Activated CD8-positive, alpha-beta memory T cell treated with anti-CD3 and anti-CD28 coated beads for 4 hours (primary cell): ENCODE measurements around the gene MORN5.

Experiments used
- DNase-seq, 2 donors: peaks; one replicate each; pipeline ENCODE4 v3.0.0-alpha.2; 2020; ENCODE audit warnings: low read depth in 2 of 2

The MORN5 gene

GRCh38 chr9:122232796-122233306 is 73.1 kb downstream of the MORN5 start:
- no peak for DNase-seq

- DNase-seq, result no peak
These were observed 74.5 kb downstream of the MORN5 start for GRCh38 chr9:122234022-122234748.

GRCh38 chr9:122236681-122237080 is 77.0 kb downstream of the MORN5 start:
- DNase-seq, result no peak

- DNase-seq, result no peak
These were observed 80.0 kb downstream of the MORN5 start for GRCh38 chr9:122239722-122240121.

- no peak for DNase-seq
These were observed 84.6 kb downstream of the MORN5 start for GRCh38 chr9:122244349-122244748.

GRCh38 chr9:122246666-122247065 is 87.0 kb downstream of the MORN5 start:
- no peak for DNase-seq

- no peak for DNase-seq
These were observed 88.7 kb downstream of the MORN5 start for GRCh38 chr9:122248448-122248865.
